KOPT-K1 (cell line): ENCODE measurements around the gene NME3.

Experiments
- H3K27ac ChIP-seq: fragments of 200-600 bp; sonication (generic); 2 replicates; pipeline ENCODE4 v1.5.1; 2016; ENCODE audit warnings: antibody characterized with exemption, mild to moderate bottlenecking, low read depth, low read length; ENCODE audit not compliant: poor library complexity, severe bottlenecking
- H3K36me3 ChIP-seq: fragments of 200-600 bp; sonication (generic); 2 replicates; pipeline ENCODE4 v1.5.1; 2017; ENCODE audit warnings: antibody characterized with exemption, mild to moderate bottlenecking, low read length, moderate library complexity; ENCODE audit not compliant: insufficient read depth
- H3K9me3 ChIP-seq: fragments of 200-600 bp; sonication (generic); 2 replicates; pipeline ENCODE4 v1.5.1; 2017; ENCODE audit warnings: antibody characterized with exemption, low read length, mild to moderate bottlenecking; ENCODE audit not compliant: insufficient read depth, poor library complexity, severe bottlenecking

Gene NME3

DNA sequence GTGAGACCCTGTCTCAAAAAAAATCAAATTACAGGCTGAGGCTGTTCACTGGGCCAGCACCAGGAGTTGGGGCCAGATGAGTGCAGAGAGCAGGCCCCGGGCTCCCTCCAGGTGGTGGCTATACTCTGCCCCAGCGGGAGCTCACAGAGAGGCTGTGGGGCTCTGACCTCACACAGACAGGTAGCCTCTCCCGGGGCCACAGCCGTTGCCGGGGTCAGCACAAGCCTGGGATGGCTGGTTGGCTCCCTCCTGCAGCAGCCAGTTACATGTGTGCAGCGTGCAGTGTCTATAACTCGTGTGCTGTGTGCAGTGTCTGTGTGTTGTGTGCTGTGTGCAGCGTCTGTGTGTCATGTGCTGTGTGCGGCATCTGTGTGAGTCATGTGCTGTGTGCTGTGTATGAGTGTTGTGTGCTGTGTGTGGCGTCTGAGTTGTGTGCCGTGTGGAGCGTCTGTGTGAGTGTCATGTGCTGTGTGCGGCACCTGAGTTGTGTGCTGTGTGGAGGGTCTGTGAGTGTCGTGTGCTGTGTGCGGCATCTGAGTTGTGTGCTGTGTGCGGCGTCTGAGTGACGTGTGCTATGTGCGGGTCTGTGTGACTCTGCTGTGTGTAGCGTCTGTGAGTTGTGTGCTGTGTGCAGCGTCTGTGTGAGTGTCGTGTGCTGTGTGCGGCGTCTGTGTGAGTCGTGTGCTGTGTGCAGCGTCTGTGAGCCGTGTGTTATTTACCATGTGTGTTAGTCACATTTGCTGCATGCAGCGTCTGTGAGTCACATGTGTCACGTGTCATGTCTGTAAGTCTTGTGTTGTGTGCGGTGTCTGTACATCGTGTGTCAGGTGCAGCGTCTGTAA is 44.5 kb downstream of the NME3 start:
- H3K9me3 ChIP-seq, result no peaks in the 10 kb centered on the region
- peaks cover 68% of the 10 kb centered on the region for H3K36me3 ChIP-seq
- H3K27ac ChIP-seq, result no peak overlapping the region

- Histone ChIP-seq H3K27ac (no peak overlapping the region), H3K9me3 (no peaks in the 10 kb centered on the region)
Measured at GRCh38 chr16:1724491-1724890, 46.9 kb downstream of the NME3 start.

GRCh38 chr16:1723450-1724147 is 47.7 kb downstream of the NME3 start:
- peaks cover 40% of the 10 kb centered on the region for H3K36me3 ChIP-seq
- H3K27ac ChIP-seq, result no peak overlapping the region
- no peaks in the 10 kb centered on the region for H3K9me3 ChIP-seq

More at GRCh38 chr16:1724491-1724890, 46.9 kb downstream of the NME3 start:
- H3K36me3 ChIP-seq, result peaks cover 49% of the 10 kb centered on the region

DNA sequence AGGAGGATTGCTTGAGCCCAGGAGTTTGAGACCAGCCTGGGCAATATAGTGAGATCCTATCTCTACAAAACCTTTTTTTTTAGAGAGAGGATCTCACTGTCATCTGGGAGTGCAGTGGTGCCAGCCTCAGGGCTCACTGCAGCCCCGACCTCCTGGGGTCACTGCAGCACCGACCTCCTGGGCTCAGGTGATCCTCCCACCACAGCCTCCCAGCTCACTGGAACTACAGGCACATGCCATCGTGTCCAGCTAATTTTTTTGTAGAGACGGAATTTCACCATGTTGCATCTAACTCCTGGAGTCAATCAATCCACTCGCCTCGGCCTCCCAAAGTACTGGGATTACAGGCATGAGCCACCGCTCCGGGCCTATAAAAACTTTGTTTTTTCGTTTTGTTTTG is 50.0 kb downstream of the NME3 start:
- Histone ChIP-seq H3K27ac (no peak overlapping the region), H3K9me3 (no peaks in the 10 kb centered on the region), H3K36me3 (peaks cover 18% of the 10 kb centered on the region)
